Measurements from ENCODE around the gene GNAQ.
"Not testable (repeated sequence)": the region's sequence is repeated elsewhere in the genome, so short reads cannot be mapped to it uniquely, and the experiment has no call there.

Gene GNAQ

DNA sequence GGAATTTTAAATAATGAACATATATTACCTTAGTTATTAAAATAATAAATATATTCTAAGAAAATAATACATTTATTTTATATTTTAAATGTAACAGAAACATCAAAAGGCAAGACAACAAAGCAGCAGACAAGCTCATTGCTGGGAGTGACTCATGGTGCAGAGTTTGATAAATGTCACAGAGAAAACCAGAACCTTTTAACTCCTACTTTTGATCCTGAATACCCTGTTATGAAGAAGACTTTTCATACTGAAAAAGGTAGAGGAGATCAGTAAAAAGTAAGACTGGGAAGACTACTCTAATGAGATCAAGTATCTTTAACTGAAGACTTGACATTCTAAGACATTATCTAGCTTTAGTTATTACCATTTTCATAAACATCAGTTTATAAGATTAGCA is 284.4 kb downstream of the GNAQ start:
- DNase-seq (ENCODE audit: low read depth in 1 of 2, low spot score in 1 of 2) = no peak

- DNase-seq (ENCODE audit: low read depth in 1 of 2, low spot score in 1 of 2) = no peak
Measured at GRCh38 chr9:77744841-77745430, 286.7 kb downstream of the GNAQ start.

GRCh38 chr9:77743386-77743785 is 288.2 kb downstream of the GNAQ start:
- DNase-seq (ENCODE audit: low read depth in 1 of 2, low spot score in 1 of 2) = no peak

DNA sequence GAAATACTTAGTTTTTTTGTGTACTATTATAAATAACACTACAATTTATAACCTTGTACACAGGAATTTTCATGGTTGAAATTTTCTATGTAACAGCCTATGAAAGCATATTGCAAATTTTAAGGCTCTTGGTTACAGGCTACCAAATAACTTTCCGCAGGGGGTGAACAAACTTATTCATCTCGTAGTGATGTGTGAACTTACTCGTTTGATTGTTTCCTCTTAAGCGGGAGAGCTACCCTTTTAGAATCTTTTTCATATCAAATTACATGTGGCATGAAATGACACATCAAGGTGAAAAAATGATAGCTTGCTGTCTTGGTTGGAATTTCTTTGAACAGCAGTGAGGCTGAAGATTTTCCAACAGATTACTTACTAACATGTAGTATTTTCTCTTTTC is 292.7 kb downstream of the GNAQ start:
- no peak for DNase-seq (ENCODE audit: low read depth in 1 of 2, low spot score in 1 of 2)

- DNase-seq (ENCODE audit: low read depth in 1 of 2, low spot score in 1 of 2) = no peak
Measured at GRCh38 chr9:77735494-77735893, 296.1 kb downstream of the GNAQ start.

DNA sequence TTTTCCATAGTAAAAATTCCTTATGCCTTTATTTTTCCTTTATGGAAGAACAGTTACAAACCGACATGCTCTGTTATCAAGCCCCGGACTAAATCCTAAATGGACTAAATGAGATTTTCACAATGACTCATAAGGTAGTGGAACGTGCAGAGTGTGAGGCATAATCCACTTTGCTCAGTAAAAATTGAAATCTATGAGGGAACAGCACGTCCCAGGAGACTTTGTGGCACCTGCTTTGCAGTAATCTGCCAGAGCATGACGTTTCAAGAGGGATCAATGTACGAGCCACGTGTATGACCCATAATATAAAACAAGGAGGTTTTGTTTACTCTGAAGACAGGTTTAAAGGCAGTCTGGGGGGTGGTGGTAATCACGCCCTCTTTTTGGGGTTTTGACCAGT is 299.7 kb downstream of the GNAQ start:
- no peak for DNase-seq (ENCODE audit: low read depth in 1 of 2, low spot score in 1 of 2)

- DNase-seq (ENCODE audit: low read depth in 1 of 2, low spot score in 1 of 2) = no peak
Measured at GRCh38 chr9:77731008-77731698, 300.5 kb downstream of the GNAQ start.

- no peak for DNase-seq (ENCODE audit: low read depth in 1 of 2, low spot score in 1 of 2)
Measured at GRCh38 chr9:77729177-77729576, 302.4 kb downstream of the GNAQ start.

DNA sequence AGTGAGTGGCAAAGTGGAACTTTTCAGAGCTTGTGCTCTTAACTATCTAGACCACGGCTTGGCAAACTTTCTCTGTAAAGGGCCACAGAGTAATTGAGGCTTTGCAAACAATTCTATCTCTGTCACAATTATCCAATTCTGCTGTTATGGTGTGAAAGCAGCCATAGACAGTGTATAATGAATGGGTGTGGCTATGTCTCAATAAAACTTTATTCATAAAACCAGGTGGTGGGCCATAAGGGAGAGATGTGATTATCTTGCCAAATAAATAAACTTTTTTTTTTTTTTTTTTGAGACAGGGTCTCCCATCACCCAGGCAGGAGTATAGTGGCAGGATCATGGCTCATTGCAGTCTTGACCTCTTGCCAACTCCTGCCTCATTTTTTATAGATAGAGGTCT is 304.8 kb downstream of the GNAQ start:
- no peak for DNase-seq (ENCODE audit: low read depth in 1 of 2, low spot score in 1 of 2)

DNA sequence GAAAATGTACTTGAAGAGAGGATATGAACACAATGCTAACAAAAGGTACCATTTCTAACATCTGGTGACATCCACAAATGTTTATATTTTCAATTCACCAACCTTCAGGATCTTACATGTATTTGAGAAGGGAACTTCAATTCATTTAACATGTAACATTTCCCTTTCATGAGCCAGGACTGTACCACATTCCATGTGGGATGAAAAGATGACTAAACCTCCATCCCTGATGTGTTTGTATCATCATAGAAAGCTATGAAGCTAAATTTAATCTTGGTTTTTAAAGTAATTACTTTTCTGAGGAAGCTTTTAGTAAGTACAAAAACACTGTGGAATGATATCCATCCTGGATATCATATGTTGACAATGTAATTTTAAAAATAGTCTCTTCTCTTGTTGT is 305.3 kb downstream of the GNAQ start:
- no peak for DNase-seq (ENCODE audit: low read depth in 1 of 2, low spot score in 1 of 2)

- no peak for DNase-seq (ENCODE audit: low read depth in 1 of 2, low spot score in 1 of 2)
Measured at GRCh38 chr9:77725820-77726219, 305.8 kb downstream of the GNAQ start.

DNA sequence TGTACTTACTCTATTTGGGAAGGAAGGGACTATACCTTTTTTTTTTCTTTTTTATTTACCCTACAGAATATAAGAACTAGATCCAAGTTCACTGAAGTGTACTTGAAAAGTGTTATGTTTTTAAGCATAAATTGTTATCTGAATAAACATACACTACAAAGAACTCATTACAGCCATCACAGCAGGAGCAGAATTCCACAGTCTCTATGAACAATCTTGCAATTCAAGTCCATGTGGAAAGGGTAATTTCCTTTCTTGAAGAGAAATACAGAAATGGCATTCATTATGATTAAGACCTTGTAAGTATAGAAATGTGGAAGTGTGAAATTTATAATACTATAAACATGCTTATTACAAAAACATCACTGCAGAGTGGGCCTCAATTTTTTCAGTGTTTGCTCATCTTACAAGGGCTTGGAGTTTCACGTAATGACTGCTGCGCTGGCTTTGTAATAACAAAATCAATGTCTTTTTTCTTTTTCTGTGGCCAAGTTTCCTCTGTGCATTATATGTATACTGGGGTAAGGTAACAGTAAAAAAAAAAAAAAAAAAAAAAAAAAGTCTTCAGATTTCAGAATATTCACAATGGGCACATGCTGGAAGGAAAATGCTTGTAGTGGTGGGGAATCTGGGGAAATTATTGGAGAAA is 306.4 kb downstream of the GNAQ start:
- no peak for DNase-seq (ENCODE audit: low read depth in 1 of 2, low spot score in 1 of 2)

DNA sequence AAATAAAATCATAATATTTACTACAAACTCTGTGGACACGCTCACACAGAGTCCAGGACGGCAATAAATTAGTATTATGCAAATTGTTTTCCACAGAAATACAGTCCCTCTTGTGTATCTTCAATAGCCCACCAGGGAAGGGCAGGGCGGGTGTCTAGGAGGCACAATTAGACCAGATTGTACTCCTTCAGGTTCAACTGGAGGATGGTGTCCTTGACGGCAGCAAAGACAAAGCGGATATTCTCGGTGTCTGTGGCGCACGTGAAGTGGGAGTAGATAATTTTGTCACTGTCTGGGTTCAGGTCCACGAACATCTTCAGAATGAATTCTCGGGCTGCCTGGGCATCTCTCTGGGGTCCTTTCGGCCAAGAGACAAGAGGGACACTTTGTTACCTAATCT is 310.5 kb downstream of the GNAQ start:
- not testable (repeated sequence) for DNase-seq (ENCODE audit: low read depth in 1 of 2, low spot score in 1 of 2)

DNA sequence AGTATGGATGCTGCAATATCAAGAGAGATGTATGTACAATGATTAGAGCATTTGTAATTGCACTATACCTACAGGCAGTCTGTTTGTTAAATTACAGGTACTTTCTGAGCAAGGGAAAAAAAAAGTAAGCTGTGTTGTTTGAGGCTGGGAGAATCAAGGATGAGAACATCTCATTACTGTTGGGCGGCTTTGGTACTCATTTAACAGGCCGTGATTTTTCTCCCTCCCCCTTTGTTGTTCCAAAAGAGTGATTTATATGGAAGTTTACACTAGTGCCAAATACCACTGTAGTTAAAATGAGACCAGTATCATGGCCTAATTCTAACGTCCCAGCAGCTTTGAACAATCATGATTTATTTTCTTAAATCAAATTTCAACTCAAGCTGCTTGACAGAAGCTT is 312.3 kb downstream of the GNAQ start:
- no peak for DNase-seq (ENCODE audit: low read depth in 1 of 2, low spot score in 1 of 2)

DNA sequence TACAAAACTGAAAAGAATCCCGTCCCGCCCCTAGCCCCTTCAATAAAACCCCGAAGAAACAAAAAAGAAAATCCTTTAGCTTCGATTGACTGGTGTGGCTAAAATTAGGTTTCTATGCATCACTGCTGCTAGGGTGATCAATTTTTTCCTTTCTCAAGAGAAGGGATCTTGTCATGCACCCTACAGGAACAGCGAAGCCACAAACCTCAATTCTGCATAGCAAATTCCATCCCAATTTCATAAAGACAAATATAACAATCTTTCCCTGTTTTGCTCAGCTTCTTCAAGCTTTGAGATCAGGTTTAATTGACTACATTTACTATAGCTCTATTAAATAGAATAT is 313.3 kb downstream of the GNAQ start:
- DNase-seq (ENCODE audit: low read depth in 1 of 2, low spot score in 1 of 2) = not testable (repeated sequence)

- DNase-seq (ENCODE audit: low read depth in 1 of 2, low spot score in 1 of 2) = not testable (repeated sequence)
Measured at GRCh38 chr9:77717608-77718297, 313.9 kb downstream of the GNAQ start.

DNA sequence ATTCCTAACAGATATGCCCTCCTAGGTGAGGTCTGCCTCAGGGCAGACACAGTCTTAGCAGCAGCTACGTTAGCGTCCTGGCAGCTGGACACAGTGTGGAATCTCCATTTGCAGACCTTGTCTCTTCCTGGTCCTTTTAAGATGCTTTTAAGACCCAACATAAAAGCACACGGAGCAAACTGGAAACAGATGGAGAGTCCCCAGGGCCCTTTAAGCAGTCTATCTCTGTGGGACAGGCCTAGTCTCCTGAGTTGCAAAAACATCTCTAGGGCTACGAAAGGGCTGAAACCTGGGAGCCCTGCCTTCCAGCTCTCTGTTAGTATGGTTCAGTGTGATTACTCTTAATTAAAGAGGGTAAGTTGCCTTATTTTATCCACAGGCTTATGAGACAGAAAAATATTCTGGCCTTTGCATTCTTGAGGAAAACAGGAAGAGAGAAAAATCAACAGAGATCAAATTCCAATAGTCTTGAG is 317.5 kb downstream of the GNAQ start:
- no peak for DNase-seq (ENCODE audit: low read depth in 1 of 2, low spot score in 1 of 2)

DNA sequence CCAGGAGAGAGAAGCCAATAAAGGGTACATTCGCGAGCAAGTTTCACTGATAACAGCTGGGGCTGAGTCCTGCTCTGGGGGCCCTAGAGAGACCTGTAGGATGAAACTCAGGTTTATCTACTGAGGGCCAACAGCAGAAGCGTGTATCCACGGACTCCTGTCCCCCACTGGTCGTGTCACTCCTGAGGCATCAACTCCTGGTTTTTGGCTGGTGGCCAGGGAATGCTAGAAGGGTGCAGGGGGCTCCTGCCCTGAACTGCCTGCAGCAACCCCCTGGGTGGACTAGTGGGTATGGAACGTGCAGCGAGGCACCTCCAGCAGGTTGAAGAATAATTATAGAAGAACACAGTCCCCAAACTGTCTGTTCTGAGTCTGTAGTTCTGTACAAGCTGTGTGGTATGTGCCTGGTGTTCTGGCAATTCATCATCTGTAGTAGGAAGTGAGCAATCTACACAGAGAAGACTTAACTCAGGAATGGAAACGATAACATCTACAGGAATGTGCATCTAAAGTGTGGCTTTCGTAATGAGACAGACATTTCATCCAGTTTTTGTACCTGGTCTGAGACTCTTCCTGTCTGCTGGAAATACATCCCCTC is 319.0 kb downstream of the GNAQ start:
- no peak for DNase-seq (ENCODE audit: low read depth in 1 of 2, low spot score in 1 of 2)

DNA sequence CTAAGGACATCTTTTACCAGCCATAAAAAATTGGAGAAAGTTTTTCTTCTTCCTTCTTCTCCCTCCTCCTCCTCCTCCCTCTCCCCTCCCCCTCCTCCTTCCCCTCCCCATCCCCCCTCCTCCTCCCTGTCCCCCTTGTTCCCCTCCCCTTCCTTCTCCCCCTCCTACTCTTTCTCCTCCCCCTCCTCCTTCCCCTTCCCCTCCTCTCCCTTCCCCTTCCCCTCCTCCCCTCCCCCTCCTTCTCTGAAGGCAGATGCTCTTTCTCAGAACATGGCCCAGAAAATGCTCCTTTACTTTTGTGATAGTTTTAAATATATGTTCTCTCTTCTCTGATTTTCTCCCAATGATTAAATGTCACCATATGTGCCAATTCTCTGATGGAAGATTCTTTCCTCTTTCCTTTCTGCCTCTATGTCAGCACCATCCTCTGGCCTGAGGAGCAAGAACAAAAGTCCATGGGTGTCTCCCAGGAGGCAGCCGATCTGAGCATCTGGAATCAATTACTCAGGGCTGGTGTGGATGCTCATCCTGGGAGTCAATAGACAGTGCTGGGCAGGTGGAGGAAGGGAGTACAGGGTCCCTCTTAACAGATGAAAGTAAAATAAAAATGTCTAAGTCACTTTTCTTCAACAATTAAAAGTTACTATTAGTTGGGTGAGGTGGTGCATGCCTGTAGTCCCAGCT is 320.5 kb downstream of the GNAQ start:
- no peak for DNase-seq (ENCODE audit: low read depth in 1 of 2, low spot score in 1 of 2)

GRCh38 chr9:77710316-77710715 is 321.3 kb downstream of the GNAQ start:
- DNase-seq (ENCODE audit: low read depth in 1 of 2, low spot score in 1 of 2) = no peak
